Measurements from ENCODE around the gene ZNFX1.
A peak's percentile ranks its signal among the peaks of the same experiment; 100 is the strongest.
"Not testable (repeated sequence)": the region's sequence is repeated elsewhere in the genome, so short reads cannot be mapped to it uniquely, and the experiment has no call there.

ZNFX1 gene

DNA sequence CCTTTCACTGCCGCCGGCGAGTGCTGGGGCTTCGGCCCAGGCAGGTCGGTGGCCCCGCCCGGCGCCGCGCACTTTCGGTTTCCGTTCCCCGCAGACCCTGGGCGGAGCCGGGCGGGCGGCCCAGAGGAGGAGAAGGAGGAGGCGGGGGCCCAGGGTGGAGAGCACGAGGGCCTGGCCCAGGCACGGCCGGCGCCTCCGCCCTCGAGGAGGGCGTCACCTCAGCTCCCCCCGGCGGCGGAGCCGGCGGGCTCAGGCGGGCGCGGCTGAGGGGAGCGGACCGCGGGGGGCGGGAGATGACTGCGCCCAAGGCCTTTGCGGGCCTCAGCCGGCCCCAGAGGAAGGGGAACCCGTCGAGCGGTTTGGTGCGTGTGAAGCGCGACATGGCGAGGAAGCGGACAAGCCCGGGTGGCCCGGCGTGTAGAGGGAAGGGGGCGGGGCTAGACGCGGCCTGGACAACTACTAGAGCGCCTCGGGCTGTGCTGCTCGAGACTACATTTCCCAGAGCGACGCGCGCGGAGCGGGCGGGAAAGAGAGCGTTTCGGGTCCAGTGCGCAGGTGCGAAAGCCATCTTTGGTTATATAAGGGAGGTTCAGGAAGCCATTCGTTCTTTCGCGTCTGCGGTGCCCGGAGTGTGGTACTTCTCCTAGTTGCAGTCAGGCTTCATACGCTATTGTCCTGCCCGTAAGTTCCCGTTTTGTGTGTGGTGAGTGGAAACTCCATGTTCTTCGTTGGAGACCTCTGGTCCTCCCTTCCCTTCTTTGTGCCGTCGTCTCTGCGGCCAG, at the start of gene ZNFX1:
ZNFX1 (minus strand) TSS at position 22 of the 782 bp plus-strand sequence. CDS start 2,218 bp downstream, outside the sequence.
- DNase-seq, result peak; percentile 99

DNA sequence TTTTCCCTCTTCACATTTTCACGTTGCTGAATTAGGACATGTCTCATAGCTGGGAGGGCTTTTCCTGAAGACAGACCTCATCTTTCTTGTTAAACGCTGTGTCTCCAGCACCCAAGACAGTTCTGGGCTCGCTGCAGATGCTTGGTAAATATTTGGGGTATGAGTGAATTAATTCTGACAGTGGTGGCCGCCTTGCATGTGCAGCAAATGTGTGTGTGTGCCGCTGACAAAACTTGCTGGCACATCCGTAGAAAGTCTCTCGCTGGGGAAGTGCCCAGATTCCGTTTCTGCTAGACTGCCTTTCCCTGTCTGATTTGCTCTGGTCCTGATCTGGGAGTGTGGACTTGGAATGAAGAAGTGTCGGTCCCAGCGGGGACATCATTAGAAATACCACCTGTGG, 48.2 kb upstream of the ZNFX1 start:
- no peak for DNase-seq

DNA sequence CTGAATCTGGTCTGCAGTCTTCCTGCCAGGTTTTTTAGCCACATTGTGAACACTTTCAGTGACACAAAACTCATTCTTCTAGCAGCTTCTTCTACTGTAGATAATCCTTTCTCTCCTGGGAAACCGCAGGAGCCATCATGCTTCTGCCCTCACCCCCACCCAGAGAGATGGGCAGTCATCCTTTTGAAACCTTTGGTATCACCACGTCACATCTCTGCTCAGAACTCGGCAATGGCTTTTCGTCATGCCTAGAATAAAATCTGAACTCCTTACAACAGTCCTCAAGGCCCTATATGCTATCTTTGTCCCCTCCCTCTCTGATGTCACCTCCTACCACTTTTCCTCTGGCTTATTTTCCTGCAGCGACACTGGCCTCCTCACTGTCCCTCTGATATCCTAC, 46.4 kb upstream of the ZNFX1 start:
- DNase-seq, result no peak

DNA sequence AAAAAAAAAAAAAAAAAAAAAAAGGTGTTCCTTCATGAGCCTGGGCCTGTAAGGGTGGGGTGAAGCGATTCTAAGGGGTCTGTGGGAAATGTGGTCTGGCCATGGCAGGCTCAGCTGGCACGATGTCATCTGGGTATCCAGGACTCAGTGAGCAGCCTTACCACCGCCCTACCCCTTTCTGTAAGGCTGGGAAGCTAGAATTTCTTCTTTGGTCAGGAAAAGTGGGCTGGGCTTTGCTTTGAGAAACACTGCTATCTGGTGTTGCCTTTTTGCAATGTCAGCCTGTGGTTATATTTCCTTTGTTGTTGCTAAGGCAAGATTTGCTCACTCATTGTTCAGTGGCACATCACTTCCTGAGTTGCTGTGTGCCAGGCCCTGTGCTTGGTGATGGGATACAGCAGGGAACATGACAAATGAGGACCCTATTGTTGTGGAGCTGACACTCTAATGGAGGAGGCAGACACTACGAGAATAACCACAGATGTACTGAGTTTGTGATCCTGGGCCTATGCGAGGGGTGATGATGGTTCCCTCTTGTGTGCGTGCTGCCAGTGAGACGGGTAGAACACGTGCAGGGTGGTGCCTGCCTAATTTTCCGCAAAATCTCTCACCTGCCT, 45.9 kb upstream of the ZNFX1 start:
- DNase-seq, result peak; percentile 69

DNA sequence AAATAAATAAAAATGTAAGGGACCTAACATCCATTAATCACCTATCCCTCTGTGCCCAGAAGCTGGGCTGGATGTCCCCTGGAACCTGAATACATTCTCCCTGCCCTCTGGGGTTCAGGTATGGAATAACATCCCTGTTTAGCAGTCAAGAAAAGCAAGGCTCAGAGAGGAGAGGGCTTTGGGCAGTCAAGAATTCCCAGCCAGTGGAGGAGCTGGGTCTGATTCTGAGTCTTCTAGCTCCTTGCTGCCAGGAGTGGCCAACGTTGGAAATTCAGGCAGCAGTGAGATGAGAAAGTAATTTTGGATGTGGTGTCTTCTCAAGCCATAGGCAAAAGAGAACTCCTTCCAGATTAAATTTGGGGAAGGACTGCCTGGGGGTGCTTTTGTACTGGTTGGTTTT, 42.6 kb upstream of the ZNFX1 start:
- DNase-seq, result peak; percentile 30

DNA sequence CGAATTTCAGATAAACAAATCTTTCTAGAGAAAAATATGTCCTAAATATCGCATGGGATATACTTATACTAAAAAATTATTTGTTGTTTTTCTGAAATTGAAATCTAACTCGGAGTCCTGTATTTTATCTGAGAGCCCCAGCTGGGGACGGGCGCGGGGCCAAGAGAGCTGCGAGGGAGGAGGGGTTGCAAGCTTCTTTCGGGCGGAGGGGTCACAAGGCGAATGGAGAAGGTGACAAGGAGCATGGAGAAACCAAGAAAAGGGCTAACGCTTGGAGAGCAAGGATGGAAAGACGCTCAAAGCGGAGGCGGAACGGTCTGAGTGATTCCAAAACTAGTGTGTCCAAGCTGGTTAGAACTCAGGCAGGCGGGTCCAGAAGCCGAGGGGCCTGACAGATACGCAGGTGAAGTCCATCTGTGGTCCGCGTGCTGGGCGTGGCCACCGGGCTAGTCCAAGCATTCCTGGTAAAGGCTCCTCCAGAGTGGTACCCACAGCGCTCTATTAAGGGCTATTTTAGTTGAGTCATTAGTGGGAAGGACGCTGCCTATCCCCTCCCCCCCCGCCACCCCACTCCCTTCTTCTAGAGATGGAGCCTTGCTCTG, 41.5 kb upstream of the ZNFX1 start:
- no peak for DNase-seq

DNA sequence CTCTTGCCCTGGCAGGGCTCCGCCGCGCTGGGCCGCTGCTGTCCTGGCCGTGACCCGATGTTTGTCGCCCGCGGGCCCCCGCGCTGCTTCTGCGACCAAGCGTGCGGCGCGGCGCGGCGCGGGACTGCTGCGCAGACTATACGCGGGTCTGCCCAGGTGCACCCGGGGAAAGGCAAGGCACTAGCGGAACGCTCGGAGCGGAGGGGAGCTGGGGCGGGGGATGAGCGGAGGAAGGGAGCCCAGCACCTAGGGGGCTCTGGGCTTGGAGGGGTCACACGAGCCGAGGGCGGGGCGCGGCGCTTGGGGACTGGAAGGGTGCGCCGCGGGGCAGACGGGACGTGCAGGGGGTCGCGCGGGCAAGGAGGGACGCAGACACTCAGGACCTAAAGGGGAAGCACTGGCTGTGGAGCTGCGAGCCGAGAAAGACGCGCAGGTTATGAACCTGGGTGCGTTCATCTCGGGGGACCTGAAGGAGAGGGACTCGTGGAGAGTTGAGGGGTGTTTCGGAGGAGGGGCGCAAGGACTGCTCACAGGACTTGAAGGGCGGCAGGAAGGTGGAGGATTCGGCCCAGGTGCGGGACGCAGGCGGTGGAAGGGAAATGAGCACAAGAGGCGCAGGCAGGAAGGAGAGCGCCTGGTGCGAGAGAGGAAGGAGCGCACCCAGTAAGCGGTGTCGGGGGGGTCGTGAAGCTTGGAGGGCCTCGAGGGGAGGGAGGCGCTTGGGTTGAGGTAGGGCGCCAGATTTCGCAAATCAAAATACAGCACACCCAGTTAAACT, 40.8 kb upstream of the ZNFX1 start:
- no peak for DNase-seq

DNA sequence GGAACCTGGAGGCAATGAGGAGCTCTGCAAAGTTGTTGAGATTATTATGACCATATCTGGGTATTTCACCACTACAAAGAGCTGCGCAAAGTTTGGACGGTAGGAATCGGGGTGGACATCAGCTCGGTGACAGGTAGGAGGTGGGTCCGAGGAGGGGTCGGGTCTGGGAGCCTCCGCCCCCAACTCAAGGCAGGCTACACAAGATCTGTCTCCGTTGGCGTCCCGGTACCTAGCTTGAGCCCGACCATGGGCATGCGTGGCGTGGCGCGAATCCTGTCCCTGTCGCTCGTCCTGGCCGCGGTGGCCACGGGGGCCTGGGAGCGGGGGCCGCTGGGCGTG, 40.2 kb upstream of the ZNFX1 start:
- no peak for DNase-seq

DNA sequence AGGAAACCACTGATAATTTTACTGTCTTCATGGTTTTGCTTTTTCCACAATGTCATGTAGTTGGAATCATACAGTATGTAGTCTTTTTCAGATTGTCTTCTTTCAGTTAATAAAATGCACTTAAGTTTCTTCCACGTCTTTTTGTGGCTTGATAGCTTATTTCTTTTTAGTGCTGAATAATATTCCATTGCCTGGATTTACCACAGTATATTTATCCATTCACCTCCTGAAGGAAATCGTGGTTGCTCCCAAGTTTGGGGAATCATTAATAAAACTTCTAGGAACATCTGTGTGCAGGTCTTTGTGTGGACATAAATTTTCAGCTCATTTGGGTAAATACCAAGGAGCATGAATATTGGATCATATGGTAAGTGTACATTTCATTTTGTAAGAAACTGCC, 38.8 kb upstream of the ZNFX1 start:
- DNase-seq, result no peak

DNA sequence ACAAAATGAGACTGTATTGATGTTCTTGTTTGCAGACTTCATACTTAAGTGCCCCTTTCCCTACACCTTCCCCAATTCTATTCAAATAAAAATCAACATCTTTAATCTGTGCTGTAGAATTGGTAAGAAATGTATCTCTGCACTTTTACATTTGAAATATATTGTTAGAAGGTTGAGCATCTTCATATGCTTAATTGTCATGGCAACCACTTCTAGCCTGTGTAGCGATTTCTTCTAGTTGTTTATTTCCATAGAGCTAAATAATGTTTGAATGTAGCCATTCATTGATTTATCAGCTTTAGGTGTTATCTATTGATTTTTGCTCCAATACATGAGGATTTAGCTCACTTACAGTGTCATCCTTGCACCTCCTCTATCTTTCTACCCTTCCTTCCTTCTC, 37.7 kb upstream of the ZNFX1 start:
- DNase-seq, result no peak

DNA sequence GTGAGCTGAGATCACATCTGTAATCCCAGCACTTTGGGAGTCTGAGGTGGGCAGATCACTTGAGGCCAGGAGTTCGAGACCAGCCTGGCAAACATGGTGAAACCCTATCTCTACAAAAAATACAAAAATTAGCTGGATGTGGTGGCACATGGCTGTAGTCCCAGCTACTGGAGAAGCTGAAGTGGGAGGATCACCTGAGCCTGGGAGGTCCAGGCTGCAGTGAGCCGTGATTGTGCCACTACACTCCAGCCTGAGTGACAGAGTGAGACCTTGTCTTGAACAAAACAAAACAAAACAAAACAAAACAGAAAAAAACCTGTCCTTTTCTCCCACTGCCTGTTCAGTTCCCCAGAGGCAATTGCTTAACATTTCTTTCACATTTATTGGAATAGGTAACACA, 36.2 kb upstream of the ZNFX1 start:
- DNase-seq, result not testable (repeated sequence)

DNA sequence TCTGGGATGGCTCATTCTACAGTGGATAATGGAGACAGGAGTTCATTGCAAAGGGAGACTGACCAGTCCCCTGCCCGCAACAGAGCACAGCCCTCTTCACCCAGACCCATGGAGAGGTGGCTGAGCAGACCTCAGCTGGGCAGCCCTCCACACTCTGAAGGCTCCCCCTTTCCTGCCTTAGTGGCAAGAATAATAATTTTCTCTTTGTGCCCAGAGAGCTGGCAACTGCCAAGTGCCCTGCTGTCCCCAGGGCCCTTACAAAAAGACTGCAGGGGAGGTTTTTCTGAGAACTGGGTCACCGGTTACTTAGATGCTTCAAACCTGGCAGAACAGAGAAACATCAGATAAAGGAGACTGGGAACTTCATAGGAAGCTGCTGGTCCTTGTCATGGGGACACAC, 35.4 kb upstream of the ZNFX1 start:
- DNase-seq, result no peak

DNA sequence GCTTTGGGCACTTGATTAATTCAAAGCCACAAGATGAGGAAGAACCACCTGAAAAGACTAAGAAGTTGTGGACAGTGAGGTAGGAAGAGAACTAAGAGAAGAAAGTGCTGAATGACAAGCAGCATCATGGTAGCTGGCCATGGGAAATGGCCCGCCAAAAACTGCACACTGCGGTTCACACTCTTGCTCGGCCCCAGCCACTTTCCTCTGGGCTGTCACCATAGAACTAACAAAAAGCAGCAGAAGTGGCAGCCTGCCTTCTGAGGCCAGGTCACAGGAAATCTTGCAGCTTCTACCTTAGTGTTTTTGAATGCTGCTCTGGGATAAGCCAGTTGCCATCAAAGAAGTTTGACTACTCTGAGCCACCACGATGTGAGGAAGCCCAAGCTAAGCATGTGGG, 34.8 kb upstream of the ZNFX1 start:
- no peak for DNase-seq

DNA sequence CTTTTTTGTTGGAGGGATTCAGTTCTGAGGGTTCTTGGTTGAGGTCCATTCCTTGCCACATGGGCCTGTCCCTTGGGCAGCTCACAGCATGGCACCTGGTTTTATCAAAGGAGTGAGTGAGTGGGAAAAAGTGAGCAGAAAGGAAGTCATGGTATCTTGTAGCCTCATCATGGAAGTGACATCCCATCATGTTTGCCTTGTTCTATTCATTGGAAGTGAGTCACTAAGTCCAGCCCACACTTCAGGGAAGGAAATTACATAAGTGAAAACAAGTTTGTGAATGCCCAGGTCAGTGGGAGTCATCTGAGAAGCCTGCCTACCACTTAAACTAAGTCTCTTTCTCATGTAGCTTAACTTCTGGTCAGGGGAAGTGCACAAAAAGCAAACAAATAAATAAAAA, 32.8 kb upstream of the ZNFX1 start:
- DNase-seq, result no peak

DNA sequence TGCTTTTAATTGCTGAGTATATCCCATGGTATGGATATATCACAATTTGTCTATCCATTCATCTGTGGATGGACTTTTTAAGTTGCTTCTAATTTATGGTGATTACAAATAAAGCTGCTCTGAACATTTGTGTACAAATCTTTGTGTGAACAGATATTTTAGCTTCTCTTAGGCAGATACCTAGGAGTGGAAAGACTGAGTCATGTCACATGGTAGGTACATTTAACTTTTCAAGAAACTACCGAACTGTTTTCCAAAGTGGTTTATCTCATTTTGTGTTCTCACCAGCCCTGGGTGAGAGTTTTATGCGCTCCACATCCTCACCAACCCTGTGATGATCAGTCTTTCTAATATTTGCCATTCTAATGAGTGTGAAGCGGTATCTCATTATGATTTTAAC, 31.0 kb upstream of the ZNFX1 start:
- DNase-seq, result no peak

DNA sequence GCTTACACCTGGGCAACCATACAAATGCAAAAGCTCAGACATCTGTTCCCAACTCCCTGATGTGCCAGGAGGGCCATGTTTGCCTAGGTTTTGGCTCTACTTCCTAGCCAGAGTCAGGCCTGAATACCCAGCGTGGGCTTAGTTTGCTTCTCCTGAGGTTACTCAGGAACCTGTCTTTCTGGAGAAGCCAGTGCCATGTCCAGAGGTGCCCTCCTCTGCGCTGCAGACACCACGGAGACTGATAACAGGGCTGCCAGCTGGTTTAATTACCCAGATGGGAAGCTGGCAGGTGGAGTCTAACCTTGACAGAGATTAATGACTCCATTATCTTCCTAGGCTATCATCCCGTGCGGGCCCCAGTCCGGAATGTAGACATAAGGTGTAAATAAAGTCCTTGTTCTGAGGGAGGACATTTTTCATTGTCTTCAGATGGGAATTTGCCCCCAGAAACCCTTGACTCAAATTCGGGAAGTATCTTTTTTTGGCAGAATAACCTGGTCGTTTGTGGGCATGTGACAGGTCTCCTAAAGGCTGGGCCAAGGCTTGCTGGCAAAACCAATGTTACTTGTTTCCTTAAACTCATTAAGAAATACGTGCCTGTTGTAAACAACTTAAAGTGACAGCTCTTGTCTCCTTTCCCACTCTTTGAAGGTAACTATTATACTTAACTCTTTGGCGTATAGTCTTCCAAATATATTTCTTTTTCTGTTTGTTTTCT, 29.2 kb upstream of the ZNFX1 start:
- no peak for DNase-seq

DNA sequence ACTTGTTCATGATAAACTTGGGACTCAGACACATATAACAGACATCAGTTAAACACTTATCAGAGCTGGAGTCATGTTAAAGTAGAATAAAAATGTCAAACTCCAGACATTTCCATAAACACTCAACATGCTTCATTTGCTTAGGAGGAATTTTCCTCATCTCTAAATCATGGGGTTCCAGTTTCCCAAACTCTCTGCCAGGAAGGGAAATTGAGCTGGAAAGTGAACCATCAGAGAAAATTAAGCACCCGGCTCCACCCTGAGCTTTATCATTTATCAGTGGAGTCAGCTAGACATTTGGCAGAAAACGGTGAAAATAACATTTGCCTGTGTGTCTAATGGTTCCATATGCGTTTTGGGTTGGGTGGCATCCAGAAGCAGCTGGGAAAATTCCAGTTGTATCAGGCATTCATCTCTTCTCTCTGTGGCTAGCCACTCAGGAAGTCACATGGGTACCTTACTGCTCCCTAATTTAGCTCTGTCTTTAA, 25.3 kb upstream of the ZNFX1 start:
- peak; percentile 62 for DNase-seq

DNA sequence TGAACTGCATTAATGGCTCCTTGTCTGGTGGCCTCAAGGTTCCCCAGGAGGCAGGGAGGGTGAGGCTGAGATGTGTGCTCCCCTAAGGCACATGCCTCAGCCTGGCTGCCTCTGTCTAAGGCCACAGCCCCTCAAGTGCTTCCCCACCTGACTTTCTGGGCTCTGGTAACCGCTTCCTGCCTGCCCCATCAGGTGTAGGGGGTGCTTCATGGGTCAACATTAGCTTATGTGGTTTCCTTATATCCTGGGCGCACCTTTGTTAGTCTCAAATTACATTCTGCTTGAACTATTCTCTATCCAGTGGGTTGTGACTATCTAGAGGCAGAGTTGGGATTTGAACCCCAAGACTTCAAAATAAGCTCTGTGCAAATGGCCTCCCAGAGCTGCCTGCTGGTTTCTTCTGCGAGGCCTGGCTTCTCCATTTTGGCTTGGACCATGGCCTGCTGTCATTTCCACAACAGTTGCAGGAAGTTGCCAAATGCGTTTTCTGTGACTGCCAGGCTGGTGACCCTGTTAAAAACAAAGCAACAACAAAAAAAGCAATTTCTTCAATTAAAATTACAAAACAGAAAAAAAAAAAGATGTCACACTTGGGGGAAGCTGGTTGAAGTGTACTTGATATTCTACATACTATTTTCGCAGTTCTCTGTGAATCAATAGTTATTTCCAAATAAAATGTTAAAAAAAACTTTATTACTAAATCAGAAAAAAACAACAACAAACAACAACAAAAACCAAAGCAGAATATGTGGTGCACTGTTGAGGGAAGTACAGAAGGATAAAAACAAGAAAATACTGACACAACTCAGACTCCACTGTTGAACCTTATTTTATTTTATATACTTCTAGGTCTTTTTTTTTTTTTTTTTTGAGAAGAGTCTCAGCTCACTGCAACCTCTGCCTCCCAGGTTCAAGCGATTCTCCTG, 20.0 kb upstream of the ZNFX1 start:
- DNase-seq, result no peak

DNA sequence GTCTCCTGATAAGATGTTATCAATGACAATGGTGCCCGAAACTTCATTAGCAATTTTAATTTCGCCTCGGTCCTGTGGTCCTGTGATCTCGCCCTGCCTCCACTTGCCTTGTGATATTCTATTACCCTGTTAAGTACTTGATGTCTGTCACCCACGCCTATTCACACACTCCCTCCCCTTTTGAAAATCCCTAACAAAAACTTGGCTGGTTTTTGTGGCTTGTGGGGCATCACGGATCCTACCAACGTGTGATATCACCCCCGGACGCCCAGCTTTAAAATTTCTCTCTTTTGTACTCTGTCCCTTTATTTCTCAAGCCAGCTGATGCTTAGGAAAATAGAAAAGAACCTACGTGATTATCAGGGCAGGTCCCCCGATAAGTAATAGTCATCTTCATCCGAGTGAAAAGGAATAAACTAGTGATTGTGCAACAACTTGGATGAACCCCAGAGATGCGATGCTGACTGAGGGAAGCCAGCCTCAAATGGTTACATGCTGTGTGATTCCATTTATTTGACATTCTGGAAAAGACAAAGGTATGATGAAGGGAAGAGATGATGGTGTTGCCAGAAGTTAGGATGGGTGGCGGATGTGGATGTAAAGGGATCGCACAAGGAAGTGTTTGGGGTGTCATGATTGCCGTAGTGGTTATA, 16.3 kb upstream of the ZNFX1 start:
- not testable (repeated sequence) for DNase-seq

DNA sequence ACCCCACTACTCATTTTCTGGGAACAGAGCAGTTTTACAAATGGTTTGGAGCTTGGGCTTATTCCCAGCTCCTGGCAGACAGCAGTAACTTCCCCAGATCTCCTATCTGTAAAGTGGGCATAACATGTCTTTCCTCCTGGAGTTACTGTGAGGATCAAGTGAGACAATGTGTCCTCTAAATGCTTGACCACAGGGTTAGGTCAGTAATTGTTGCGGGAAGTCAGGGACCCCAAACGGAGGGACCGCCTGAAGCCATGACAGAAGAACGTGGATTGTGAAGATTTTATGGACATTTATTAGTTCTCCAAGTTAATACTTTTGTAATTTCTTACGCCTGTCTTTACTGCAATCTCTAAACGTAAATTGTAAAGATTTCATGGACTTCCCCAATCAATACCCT, 15.3 kb upstream of the ZNFX1 start:
- DNase-seq, result no peak

DNA sequence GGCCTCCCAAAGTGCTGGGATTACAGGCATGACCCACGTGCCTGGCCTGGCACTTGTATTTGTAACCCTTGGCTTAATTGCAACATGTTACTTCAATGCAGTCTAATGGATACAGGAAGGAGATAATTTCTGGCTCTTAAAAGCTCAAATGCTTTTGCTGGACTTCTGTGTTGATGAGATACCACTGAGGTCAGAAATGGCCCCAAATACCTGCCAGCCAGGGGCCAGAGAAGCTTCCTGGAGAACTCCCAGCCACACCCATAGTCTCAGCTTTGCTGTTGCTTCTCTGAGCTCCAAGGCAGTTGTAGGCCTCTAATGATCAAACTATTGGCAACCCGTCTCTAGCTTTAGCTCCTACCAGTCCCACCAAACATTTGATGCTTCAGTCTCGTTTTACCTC, 14.2 kb upstream of the ZNFX1 start:
- no peak for DNase-seq
